Activated CD8-positive, alpha-beta memory T cell treated with anti-CD3 and anti-CD28 coated beads, Interleukin-2, amount 50 U/mL, for 1 hour (primary cell): ENCODE data around the gene MGAT4A.
"Not testable (repeated sequence)": the region's sequence is repeated elsewhere in the genome, so short reads cannot be mapped to it uniquely, and the experiment has no call there.

Experiments used
- DNase-seq: peaks from one replicate; pipeline ENCODE4 v3.0.0-alpha.2; 2020; ENCODE audit errors: extremely low read depth

The MGAT4A gene

GRCh38 chr2:98607741-98608115, 123.2 kb downstream of the MGAT4A start:
- DNase-seq: no peak

DNA sequence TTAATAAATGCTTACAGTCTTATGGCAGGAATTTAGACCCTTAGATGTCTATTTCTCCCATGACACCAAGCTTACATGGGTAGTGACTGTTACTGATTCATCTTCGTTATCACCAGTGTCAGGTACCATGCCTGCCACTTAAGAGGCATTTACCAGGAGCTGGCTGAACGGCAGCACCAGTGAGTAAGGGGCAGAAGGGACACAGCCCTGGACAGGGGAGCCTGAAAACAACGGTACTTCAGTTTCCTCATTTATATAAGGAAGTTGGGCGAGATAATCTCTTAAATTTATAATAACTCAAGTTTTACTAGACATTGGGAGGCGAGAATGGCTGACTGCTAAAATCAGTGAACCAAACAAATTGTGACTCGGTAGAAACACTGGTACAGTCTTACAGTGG, 123.8 kb downstream of the MGAT4A start:
- DNase-seq: no peak

GRCh38 chr2:98606431-98606830, 124.5 kb downstream of the MGAT4A start:
- no peak for DNase-seq

GRCh38 chr2:98605076-98605475, 125.9 kb downstream of the MGAT4A start:
- DNase-seq: no peak

DNA sequence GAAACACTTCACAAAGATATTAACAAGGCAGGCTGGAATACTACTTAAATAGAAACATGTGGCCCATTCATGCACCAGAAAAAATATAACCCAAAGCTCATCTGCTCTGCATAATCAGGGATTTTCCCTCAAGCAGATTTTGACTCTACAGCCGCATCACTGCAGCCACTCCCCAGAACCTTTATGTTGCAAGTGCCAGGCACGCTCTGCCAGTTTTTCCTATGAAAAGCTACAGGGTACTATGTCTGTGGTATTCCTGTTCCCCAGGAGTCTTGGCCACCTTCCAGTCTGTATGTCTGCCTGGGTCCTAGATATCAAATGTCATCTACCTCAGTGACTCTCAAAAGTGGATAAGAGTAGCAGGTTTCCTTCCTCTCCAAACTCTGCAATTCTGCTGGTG, 126.4 kb downstream of the MGAT4A start:
- DNase-seq: no peak

DNA sequence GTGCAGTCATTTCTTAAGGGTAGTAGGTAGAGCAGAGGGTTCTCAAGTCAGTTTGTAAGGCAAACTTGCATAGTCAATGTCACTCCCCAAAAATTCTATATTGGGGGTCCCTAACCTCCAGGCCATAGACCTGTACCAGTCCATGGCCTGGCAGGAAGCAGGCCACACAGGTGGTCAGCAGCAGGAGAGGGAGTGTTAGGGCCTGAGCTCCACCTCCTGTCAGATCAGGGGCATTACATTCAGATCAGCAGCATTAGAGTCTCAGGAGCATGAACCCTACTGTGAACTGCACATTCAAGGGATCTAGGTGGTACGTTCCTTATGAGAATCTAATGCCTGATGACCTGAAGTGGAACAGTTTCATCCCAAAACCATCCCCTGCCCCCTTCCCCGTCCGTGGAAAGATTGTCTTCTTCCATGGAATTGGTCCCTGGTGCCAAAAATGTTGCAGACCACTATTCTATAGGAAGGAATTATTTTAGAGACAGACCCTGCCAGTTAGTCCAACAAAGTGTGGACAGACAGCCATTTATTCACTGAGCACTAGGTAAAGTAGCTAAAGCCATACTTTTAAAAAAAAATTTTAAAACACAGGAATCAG, 129.3 kb downstream of the MGAT4A start:
- no peak for DNase-seq

DNA sequence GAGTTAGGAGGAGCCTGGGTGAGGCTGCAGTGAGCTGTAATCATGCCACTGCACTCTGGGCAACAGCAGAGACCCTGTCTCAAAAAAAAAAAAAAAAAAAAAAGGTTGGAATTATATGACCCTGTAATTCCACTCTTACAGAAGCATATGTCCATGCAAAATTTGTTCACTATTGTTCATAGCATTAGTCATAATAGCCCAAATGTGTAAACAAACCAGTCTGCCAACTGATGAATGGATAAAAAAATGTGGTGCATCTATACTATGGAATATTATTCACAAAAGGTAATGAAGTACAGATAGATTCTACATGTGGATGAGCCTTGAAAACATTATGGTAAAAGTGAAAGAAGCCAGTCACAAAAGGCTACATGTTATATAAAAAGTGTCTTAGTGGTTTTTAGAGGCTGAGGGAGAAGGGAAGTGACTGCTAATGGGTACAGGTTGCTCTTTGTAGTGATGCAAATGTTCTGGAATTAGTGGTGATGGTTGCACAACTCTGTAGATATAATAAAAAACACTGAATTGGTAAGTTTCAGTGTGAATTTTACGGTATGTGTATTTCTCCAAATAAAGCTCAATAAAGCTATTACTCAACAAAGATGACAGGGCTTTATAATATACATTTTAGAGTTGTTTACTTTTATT, 132.0 kb downstream of the MGAT4A start:
- no peak for DNase-seq

DNA sequence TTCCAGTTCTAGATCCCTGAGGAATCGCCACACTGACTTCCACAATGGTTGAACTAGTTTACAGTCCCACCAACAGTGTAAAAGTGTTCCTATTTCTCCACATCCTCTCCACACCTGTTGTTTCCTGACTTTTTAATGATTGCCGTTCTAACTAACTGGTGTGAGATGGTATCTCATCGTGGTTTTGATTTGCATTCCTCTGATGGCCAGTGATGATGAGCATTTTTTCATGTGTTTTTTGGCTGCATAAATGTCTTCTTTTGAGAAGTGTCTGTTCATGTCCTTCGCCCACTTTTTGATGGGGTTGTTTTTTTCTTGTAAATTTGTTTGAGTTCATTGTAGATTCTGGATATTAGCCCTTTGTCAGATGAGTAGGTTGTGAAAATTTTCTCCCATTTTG, 136.3 kb downstream of the MGAT4A start:
- not testable (repeated sequence) for DNase-seq

- DNase-seq: no peak
These were observed 138.4 kb downstream of the MGAT4A start for GRCh38 chr2:98592565-98592964.

DNA sequence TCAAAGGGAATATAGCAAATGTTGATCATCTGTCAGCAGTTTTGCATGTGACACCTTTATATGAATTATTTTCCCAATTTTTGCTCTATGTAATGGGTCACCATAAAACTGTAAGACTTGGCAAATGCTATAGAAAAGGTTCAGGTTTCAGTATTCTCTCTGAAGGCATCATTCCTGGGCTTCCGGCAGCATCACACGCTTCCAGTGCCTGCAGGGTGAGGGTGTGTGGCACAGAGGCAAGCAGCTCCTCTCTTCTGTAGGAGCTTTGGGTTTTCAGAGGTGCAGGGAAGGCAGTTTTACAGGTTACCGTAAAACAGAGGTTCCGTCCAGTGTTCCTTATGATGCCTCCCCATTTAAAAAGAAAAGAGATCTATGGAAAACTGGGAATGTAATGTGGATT, 141.4 kb downstream of the MGAT4A start:
- DNase-seq: no peak

GRCh38 chr2:98588880-98589431, 142.0 kb downstream of the MGAT4A start:
- no peak for DNase-seq

- DNase-seq: no peak
These were observed 144.3 kb downstream of the MGAT4A start for GRCh38 chr2:98586551-98587140.

GRCh38 chr2:98585386-98585785, 145.5 kb downstream of the MGAT4A start:
- DNase-seq: no peak

- no peak for DNase-seq
These were observed 146.9 kb downstream of the MGAT4A start for GRCh38 chr2:98583816-98584618.

- no peak for DNase-seq
These were observed 147.7 kb downstream of the MGAT4A start for GRCh38 chr2:98583276-98583675.

DNA sequence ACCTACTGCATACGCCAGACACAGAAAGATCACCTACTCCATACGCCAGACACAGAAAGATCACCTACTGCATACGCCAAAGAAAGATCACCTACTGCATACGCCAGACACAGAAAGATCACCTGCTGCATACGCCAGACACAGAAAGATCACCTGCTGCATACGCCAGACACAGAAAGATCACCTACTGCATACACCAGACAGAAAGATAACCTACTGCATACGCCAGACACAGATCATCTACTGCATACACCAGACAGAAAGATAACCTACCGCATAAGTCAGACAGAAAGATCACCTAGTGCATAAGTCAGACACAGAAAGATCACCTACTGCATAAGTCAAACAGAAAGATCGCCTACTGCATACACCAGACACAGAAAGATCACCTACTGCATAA, 148.4 kb downstream of the MGAT4A start:
- no peak for DNase-seq

- no peak for DNase-seq
These were observed 150.2 kb downstream of the MGAT4A start for GRCh38 chr2:98580656-98581284.

- DNase-seq: no peak
These were observed 151.0 kb downstream of the MGAT4A start for GRCh38 chr2:98579926-98580325.

GRCh38 chr2:98578231-98578630, 152.7 kb downstream of the MGAT4A start:
- DNase-seq: no peak

GRCh38 chr2:98577313-98577712, 153.6 kb downstream of the MGAT4A start:
- DNase-seq: no peak

- no peak for DNase-seq
These were observed 154.1 kb downstream of the MGAT4A start for GRCh38 chr2:98576666-98577312.
